Esophagus muscularis mucosa (tissue), 4 donors: ENCODE measurements around the gene ACAN. TPM values are rescaled to one million over a fixed set of nuclear protein-coding genes. Genes with fewer than 3 reads are reported as not detected.

Source experiments
- DNase-seq: peaks from one replicate; pipeline ENCODE4 v3.0.0-alpha.2; 2017; ENCODE audit errors: extremely low spot score
- H3K27ac ChIP-seq, 4 donors: fragments of 200-600 bp; sonication (generic); replicated peaks in 1 of 4; 1 replicate in 3 of 4; 2 replicates in 1 of 4; pipeline ENCODE4 v1.5.1; 2016 to 2019; ENCODE audit warnings: mild to moderate bottlenecking in 1 of 4
- H3K27me3 ChIP-seq, 4 donors: fragments of 200-600 bp; sonication (generic); one replicate each; pipeline versions ENCODE4 v1.5.1 to v1.6.0; 2016 to 2019
- H3K36me3 ChIP-seq, 4 donors: fragments of 200-600 bp; sonication (generic); one replicate each; pipeline ENCODE4 v1.5.1; 2016 to 2019
- H3K4me1 ChIP-seq, 4 donors: fragments of 200-600 bp; sonication (generic); one replicate each; pipeline ENCODE4 v1.5.1; 2016 to 2019
- H3K4me3 ChIP-seq, 4 donors: fragments of 200-600 bp; sonication (generic); 1 replicate in 2 of 4; 2 replicates in 2 of 4; pipeline ENCODE4 v1.5.1; 2016 to 2019; ENCODE audit warnings: mild to moderate bottlenecking in 4 of 4, moderate library complexity in 1 of 4
- H3K9me3 ChIP-seq, 4 donors: fragments of 200-600 bp; sonication (generic); 1 replicate in 3 of 4; 2 replicates in 1 of 4; pipeline ENCODE4 v1.5.1; 2016 to 2019
- EP300 ChIP-seq: sonication (generic); formaldehyde crosslinking; IDR thresholded peaks from one replicate; pipeline ENCODE4 v1.6.1; 2017; ENCODE audit warnings: antibody characterized with exemption
- POLR2A ChIP-seq: fragments of 450-650 bp; IDR thresholded peaks from one replicate; pipeline ENCODE4 v1.6.1; 2017; ENCODE audit warnings: antibody characterized with exemption, moderate library complexity, mild to moderate bottlenecking, low read depth
- POLR2AphosphoS5 ChIP-seq, 2 donors: sonication (generic); formaldehyde crosslinking; IDR thresholded peaks; one replicate each; pipeline ENCODE4 v1.6.1; 2017; ENCODE audit warnings: antibody characterized with exemption in 2 of 2
- whole genome bisulfite sequencing: methylation state at CpG from one replicate; pipeline ENCODE4 v1.1.5; 2018; 5-methylcytosine and 5-hydroxymethylcytosine counted together
- intact Hi-C: fragments of 100-400 bp; cut with DNase I; formaldehyde crosslinking; loops from one replicate; pipeline ENCODE4 v1.15.1; 2023
- total RNA-seq, 4 donors: library from RNA; depleted of rRNA; stranded (reverse); fragments of >200 nt; gene quantifications; one replicate each; pipeline versions ENCODE4 v1.1.0 to v1.2.1, GENCODE V29; 2016
- TF ChIP-seq, protein P1 (sequence below), 3 experiments: fragments of 200-600 bp in 2 of 3; fragments of 450-650 bp in 1 of 3; sonication (generic) in 2 of 3; IDR thresholded peaks; one replicate each; pipeline ENCODE4 v1.5.1; 2017 to 2019; ENCODE audit warnings: antibody characterized with exemption in 3 of 3, mild to moderate bottlenecking in 2 of 3, moderate library complexity in 1 of 3

The ACAN gene
- total RNA-seq, 4 donors from 2014 or later: under 0.01 to 0.11 (median 0.06) TPM; not detected in 1

DNA sequence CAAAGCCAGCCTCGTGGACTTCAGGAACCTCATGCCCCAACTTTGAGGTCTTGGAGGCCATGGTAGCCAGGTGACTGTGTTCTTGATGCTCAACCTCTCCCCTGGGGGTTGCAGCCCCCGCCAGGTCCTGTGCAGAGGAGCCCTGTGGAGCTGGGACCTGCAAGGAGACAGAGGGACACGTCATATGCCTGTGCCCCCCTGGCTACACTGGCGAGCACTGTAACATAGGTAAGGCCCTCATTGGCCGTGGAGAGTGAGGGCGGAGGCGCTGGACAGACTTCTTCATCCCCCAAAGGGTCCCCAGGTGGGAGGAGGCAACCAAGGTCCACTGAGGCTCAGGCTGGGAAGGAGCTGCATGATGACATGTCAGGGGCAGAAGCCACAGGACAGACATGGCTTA is 57.0 kb downstream of the ACAN start:
- H3K27ac ChIP-seq: no peak overlapping the region
- no peaks in the 10 kb centered on the region for H3K9me3 ChIP-seq
- no peaks in the 10 kb centered on the region for H3K36me3 ChIP-seq
- DNase-seq: no peak
- TF ChIP-seq POLR2AphosphoS5 (IDR thresholded peaks at IDR 0.05) (no peak), EP300 (no peak), POLR2A (no peak)
- TF ChIP-seq, protein P1, sequence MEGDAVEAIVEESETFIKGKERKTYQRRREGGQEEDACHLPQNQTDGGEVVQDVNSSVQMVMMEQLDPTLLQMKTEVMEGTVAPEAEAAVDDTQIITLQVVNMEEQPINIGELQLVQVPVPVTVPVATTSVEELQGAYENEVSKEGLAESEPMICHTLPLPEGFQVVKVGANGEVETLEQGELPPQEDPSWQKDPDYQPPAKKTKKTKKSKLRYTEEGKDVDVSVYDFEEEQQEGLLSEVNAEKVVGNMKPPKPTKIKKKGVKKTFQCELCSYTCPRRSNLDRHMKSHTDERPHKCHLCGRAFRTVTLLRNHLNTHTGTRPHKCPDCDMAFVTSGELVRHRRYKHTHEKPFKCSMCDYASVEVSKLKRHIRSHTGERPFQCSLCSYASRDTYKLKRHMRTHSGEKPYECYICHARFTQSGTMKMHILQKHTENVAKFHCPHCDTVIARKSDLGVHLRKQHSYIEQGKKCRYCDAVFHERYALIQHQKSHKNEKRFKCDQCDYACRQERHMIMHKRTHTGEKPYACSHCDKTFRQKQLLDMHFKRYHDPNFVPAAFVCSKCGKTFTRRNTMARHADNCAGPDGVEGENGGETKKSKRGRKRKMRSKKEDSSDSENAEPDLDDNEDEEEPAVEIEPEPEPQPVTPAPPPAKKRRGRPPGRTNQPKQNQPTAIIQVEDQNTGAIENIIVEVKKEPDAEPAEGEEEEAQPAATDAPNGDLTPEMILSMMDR (IDR thresholded peaks at IDR 0.05): no peak
- no peak overlapping the region for H3K4me3 ChIP-seq
- H3K27me3 ChIP-seq: peaks cover 0 to 25% (median 0%) of the 10 kb centered on the region in 4 donors
- H3K4me1 ChIP-seq: no peaks in the 10 kb centered on the region
- 98% methylated on average over 5 of the region's 7 CpGs for WGBS
- intact Hi-C loops: no loop called here

DNA sequence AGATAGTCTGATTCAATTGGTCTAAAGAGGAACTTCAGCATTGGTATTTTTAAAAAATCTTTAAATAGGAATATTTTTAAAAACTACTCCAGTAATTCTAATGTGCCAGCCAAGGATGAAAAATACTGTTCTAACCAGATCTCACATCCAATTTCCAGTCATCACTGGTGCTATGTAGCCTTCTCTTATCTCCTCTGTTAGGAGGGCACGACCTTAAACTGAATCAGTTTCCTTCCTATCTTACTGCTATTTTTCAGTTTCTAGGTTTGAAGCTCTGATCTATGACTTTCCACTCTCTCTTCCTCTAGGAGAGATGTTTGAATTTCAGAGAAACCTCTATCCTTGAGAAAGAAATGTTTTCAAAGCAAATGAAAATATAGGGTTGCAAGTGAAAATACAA is 60.2 kb downstream of the ACAN start:
- DNase-seq: no peak
- WGBS: 65% methylated on average over 1 of the region's 1 CpG
- Histone ChIP-seq H3K27ac (no peak overlapping the region), H3K4me1 (no peaks in the 10 kb centered on the region), H3K4me3 (no peak overlapping the region), H3K36me3 (no peaks in the 10 kb centered on the region), H3K9me3 (no peaks in the 10 kb centered on the region), H3K27me3 (peaks cover 0 to 10% (median 0%) of the 10 kb centered on the region in 4 donors)
- TF ChIP-seq, protein P1 (IDR thresholded peaks at IDR 0.05): no peak
- TF ChIP-seq POLR2A: no peak
- no peak for TF ChIP-seq EP300
- TF ChIP-seq POLR2AphosphoS5 (IDR thresholded peaks at IDR 0.05): no peak
- intact Hi-C loops: no loop called here

DNA sequence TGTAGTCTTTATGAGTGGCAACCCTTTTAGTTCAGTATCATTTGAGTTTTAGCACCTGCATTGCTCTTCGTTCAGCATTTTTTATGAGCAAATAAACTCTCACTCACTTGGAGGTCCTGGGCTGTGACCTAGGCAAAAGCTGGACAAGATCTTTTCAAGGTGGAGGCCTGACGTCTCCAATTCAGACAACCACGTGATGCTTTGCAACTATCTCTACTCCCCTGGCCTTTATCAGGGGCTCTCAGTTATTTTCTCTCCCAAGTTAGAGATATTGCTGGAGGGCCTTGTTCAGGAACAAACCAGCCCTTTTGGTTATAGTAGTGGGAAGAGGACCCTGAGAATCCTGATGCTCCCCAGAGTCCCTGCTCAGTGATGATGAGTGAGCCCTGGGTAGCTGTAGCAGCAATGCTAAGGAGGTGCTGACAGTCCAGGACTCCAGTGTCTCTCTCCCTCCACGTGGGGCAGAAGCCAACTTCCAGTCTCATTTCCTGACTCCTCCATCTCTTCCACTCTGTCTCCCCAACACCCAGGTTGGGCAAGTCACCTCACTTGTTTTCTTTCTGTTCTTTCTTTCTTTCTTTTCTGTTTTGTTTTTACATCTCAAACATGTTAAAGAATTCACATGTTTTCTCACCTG is 61.7 kb downstream of the ACAN start:
- intact Hi-C loops: no loop called here
- H3K4me3 ChIP-seq: no peak overlapping the region
- no peak for DNase-seq
- TF ChIP-seq POLR2AphosphoS5 (IDR thresholded peaks at IDR 0.05) (no peak), EP300 (no peak), POLR2A (no peak)
- TF ChIP-seq, protein P1 (IDR thresholded peaks at IDR 0.05): no peak
- no peak overlapping the region for H3K27ac ChIP-seq
- no peaks in the 10 kb centered on the region for H3K4me1 ChIP-seq
- H3K36me3 ChIP-seq: no peaks in the 10 kb centered on the region
- 71% methylated on average over 4 of the region's 4 CpGs for WGBS
- peaks cover 0 to 2% (median 0%) of the 10 kb centered on the region in 4 donors for H3K27me3 ChIP-seq
- H3K9me3 ChIP-seq: no peaks in the 10 kb centered on the region

GRCh38 chr15:88865498-88866099 is 62.4 kb downstream of the ACAN start:
- H3K4me3 ChIP-seq: no peak overlapping the region
- H3K36me3 ChIP-seq: no peaks in the 10 kb centered on the region
- H3K4me1 ChIP-seq: no peaks in the 10 kb centered on the region
- DNase-seq: no peak
- TF ChIP-seq, protein P1 (IDR thresholded peaks at IDR 0.05): no peak
- TF ChIP-seq EP300 (no peak), POLR2AphosphoS5 (IDR thresholded peaks at IDR 0.05) (no peak), POLR2A (no peak)
- 76% methylated on average over 6 of the region's 6 CpGs for WGBS
- peaks cover 0 to 8% (median 0%) of the 10 kb centered on the region in 4 donors for H3K27me3 ChIP-seq
- intact Hi-C loops: no loop called here
- H3K27ac ChIP-seq: no peak overlapping the region
- no peaks in the 10 kb centered on the region for H3K9me3 ChIP-seq
